Colonic mucosa (tissue), 4 donors: ENCODE results near the gene CHEK2. TPM values are rescaled to one million over a fixed set of nuclear protein-coding genes. Genes with fewer than 3 reads are reported as not detected.
"Not testable (repeated sequence)": the region's sequence is repeated elsewhere in the genome, so short reads cannot be mapped to it uniquely, and the experiment has no call there.

Experiments
- DNase-seq: peaks from one replicate; pipeline ENCODE4 v3.0.0-alpha.2; 2020
- H3K27ac ChIP-seq: fragments of 200-600 bp; one replicate; pipeline ENCODE4 v1.8.0; 2021
- H3K27me3 ChIP-seq: fragments of 200-600 bp; one replicate; pipeline ENCODE4 v1.8.0; 2021
- H3K36me3 ChIP-seq: fragments of 200-600 bp; one replicate; pipeline ENCODE4 v1.8.0; 2021
- H3K4me1 ChIP-seq: fragments of 200-600 bp; one replicate; pipeline ENCODE4 v1.8.0; 2021; ENCODE audit warnings: mild to moderate bottlenecking
- H3K4me3 ChIP-seq: fragments of 200-600 bp; one replicate; pipeline ENCODE4 v1.8.0; 2021
- H3K9ac ChIP-seq, 2 donors: one replicate each; pipeline ENCODE4 v1.7.0; 2013; ENCODE audit warnings: control low read depth in 2 of 2, low read depth in 2 of 2, low read length in 2 of 2
- H3K9me3 ChIP-seq: fragments of 200-600 bp; one replicate; pipeline ENCODE4 v1.8.0; 2021
- intact Hi-C: fragments of 100-400 bp; cut with DNase I; formaldehyde crosslinking; loops from one replicate; pipeline ENCODE4 v1.14.1; 2022
- total RNA-seq, 2 donors: library from RNA; stranded (reverse); fragmentation: NEBNext Ultra II Directional in 1 of 2; extraction: Animal tissue kit (Norgen Biotek cat#: 25700) in 1 of 2; gene quantifications; one replicate each; pipeline ENCODE4 v1.2.1, GENCODE V29; 2021
- TF ChIP-seq, protein P1 (sequence below): fragments of 200-600 bp; IDR thresholded peaks from one replicate; pipeline ENCODE4 v1.8.0; 2022; ENCODE audit warnings: antibody characterized with exemption, mild to moderate bottlenecking
- donor health status: healthy.
- donor health status: DM: no; HTN: no; CAD: no.
- donor health status: DM: no; HTN: no; CAD: no.

Gene CHEK2
- total RNA-seq, 2 donors from 2014 or later: 12.2 to 36.0 TPM

DNA sequence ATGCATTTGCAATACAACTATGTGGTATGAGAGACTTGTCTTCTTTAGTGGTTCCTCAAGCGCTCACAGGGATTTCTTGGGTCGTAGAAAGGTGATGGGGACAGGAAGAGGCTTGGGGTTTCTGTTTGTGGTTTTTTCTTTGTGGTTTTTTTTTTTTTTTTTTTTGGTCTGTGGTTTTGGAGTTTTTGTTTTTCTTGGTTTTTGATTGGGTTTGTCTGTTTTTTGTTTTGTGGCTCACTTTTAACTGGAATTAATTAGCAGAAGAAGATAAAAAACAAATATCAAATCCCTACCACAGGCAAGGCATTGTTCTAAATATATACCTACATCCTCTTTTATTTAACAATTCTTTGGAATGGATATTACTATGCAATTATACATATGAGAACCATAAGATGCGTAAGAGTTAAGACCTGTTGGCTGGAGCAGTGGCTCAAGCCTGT is 67.5 kb downstream of the CHEK2 start:
- H3K9me3 ChIP-seq: no peaks in the 10 kb centered on the region
- peaks cover 3% of the 10 kb centered on the region for H3K4me1 ChIP-seq
- DNase-seq: no peak
- intact Hi-C loops: no loop called here
- TF ChIP-seq, protein P1, sequence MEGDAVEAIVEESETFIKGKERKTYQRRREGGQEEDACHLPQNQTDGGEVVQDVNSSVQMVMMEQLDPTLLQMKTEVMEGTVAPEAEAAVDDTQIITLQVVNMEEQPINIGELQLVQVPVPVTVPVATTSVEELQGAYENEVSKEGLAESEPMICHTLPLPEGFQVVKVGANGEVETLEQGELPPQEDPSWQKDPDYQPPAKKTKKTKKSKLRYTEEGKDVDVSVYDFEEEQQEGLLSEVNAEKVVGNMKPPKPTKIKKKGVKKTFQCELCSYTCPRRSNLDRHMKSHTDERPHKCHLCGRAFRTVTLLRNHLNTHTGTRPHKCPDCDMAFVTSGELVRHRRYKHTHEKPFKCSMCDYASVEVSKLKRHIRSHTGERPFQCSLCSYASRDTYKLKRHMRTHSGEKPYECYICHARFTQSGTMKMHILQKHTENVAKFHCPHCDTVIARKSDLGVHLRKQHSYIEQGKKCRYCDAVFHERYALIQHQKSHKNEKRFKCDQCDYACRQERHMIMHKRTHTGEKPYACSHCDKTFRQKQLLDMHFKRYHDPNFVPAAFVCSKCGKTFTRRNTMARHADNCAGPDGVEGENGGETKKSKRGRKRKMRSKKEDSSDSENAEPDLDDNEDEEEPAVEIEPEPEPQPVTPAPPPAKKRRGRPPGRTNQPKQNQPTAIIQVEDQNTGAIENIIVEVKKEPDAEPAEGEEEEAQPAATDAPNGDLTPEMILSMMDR: no peak
- H3K4me3 ChIP-seq: no peak overlapping the region
- no peaks in the 10 kb centered on the region for H3K36me3 ChIP-seq
- no peak overlapping the region for H3K27ac ChIP-seq
- no peaks in the 10 kb centered on the region for H3K27me3 ChIP-seq
- H3K9ac ChIP-seq: no peak overlapping the region

DNA sequence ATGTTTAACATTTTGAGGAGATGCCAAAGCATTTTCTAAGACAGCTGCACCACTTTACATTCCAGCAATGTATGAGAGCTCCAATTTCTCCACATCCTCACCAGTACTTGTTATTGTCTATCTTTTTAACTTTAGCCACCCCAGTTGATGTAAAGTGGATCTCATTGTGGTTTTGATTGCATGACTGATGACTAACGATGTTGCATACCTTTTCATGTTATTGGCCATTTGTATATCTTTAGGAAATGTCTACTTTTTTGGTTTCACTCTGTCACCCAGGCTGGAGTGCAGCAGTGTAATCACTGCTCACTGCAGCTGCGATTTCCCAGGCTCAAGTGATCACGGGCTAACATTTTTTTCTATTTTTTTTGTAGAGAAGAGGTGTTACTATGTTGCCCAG is 70.9 kb downstream of the CHEK2 start:
- no peaks in the 10 kb centered on the region for H3K36me3 ChIP-seq
- TF ChIP-seq, protein P1: no peak
- no peaks in the 10 kb centered on the region for H3K27me3 ChIP-seq

DNA sequence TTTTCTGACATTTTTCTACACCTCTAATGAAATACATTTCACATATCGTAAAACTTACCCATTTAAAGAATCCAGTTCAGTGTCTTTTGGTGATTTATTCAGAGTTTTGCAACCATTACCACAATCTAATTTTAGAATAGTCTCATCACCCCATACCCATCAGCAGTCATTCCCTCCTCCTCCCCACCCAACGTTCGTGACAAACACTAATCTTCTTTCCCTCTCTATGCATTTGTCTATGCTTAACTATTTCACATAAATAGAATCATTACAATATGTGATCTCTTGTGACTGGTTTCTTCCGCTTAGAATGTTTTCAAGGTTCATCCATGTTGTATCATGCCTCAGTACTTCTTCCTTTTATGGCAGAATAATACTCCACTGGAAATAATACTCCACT is 71.5 kb downstream of the CHEK2 start:
- Histone ChIP-seq H3K27me3 (no peaks in the 10 kb centered on the region), H3K4me1 (peaks cover 3% of the 10 kb centered on the region), H3K9ac (no peak overlapping the region), H3K36me3 (no peaks in the 10 kb centered on the region), H3K27ac (no peak overlapping the region), H3K9me3 (no peaks in the 10 kb centered on the region), H3K4me3 (no peak overlapping the region)
- intact Hi-C loops: no loop called here
- TF ChIP-seq, protein P1: no peak
- no peak for DNase-seq

More for the DNA sequence above, 70.9 kb downstream of the CHEK2 start:
- intact Hi-C loops: no loop called here
- Histone ChIP-seq H3K9ac (no peak overlapping the region), H3K4me1 (peaks cover 3% of the 10 kb centered on the region), H3K27ac (no peak overlapping the region), H3K9me3 (no peaks in the 10 kb centered on the region), H3K4me3 (no peak overlapping the region)
- no peak for DNase-seq

DNA sequence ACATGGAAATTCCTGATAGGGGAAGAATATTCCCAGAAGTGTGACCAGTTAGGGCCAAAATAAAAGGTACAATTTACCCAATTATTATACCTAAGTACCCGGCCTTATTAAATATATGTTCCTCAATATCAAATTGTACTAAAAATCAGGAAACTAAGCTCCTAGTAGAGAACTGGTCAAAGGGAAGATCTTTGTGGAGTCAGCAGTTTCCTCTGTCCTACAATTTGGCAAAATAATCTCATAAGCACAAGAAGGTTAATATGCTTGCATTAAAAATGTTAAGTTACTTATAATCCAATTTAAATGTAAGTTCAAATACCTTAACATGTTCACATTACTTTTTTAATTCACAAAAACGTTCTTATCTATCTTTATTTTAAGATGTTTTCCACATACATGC is 72.2 kb downstream of the CHEK2 start:
- Histone ChIP-seq H3K27me3 (no peaks in the 10 kb centered on the region), H3K4me3 (no peak overlapping the region), H3K27ac (no peak overlapping the region), H3K9me3 (no peaks in the 10 kb centered on the region), H3K9ac (no peak overlapping the region), H3K36me3 (no peaks in the 10 kb centered on the region), H3K4me1 (peaks cover 3% of the 10 kb centered on the region)
- intact Hi-C loops: no loop called here
- TF ChIP-seq, protein P1: no peak
- no peak for DNase-seq

DNA sequence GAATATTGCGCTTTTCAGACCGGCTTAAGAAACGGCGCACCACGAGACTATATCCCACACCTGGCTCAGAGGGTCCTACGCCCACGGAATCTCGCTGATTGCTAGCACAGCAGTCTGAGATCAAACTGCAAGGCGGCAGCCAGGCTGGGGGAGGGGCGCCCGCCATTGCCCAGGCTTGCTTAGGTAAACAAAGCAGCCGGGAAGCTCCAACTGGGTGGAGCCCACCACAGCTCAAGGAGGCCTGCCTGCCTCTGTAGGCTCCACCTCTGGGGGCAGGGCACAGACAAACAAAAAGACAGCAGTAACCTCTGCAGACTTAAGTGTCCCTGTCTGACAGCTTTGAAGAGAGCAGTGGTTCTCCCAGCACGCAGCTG is 78.1 kb downstream of the CHEK2 start:
- DNase-seq, H3K4me3 ChIP-seq, H3K9ac ChIP-seq, H3K27me3 ChIP-seq, intact Hi-C loops, H3K36me3 ChIP-seq, H3K4me1 ChIP-seq, H3K27ac ChIP-seq, H3K9me3 ChIP-seq: not testable (repeated sequence)

DNA sequence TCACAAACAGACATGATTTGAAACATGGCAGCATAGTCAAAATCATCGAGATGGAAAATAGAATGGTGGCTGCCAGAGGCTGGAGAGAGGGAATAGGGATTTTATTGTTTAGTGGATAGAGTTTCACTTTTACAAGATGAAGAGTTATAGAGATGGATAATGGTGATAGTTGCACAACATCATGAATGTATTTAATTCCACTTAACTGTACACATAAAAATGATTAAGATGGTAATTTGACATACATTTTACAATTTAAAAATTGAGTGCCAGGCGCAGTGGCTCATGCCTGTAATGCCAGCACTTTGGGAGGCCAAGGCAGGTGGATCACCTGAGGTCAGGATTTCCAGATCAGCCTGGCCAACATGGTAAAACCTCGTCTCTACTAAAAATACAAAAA is 83.2 kb downstream of the CHEK2 start:
- Histone ChIP-seq H3K9me3 (no peaks in the 10 kb centered on the region), H3K4me3 (no peak overlapping the region), H3K27ac (no peak overlapping the region), H3K36me3 (no peaks in the 10 kb centered on the region), H3K9ac (no peak overlapping the region), H3K4me1 (no peaks in the 10 kb centered on the region), H3K27me3 (no peaks in the 10 kb centered on the region)
- DNase-seq: no peak
- intact Hi-C loops: no loop called here
- TF ChIP-seq, protein P1: no peak
